GM12801 (cell line): ENCODE results near the gene NR6A1.

Source experiments
- TF ChIP-seq, protein P1 (sequence below): IDR thresholded peaks from one replicate; pipeline ENCODE4 v1.5.1; 2011; ENCODE audit warnings: control low read depth; ENCODE audit not compliant: insufficient read length; ENCODE audit errors: extremely low read depth

The NR6A1 gene

DNA sequence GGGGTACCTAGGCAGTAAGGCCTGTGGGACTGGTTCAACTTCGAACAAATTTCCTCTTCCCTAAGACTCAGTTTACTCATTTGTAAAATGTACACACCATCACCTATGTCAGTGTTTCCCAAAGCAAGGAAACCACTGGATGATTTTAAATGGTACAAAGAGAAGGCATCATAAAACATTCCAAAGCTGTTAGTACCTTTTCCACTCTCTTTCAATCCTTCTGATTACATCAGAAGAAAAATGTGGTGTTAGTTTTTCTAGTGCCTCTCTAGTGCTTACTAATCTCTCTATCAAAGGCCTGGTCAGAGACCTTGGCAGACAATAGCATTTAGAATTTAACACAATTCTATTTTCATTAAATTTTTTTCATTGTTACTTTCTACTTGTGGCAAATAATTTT lies 18.1 kb downstream of the NR6A1 start:
- TF ChIP-seq, protein P1, sequence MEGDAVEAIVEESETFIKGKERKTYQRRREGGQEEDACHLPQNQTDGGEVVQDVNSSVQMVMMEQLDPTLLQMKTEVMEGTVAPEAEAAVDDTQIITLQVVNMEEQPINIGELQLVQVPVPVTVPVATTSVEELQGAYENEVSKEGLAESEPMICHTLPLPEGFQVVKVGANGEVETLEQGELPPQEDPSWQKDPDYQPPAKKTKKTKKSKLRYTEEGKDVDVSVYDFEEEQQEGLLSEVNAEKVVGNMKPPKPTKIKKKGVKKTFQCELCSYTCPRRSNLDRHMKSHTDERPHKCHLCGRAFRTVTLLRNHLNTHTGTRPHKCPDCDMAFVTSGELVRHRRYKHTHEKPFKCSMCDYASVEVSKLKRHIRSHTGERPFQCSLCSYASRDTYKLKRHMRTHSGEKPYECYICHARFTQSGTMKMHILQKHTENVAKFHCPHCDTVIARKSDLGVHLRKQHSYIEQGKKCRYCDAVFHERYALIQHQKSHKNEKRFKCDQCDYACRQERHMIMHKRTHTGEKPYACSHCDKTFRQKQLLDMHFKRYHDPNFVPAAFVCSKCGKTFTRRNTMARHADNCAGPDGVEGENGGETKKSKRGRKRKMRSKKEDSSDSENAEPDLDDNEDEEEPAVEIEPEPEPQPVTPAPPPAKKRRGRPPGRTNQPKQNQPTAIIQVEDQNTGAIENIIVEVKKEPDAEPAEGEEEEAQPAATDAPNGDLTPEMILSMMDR: no peak

- TF ChIP-seq, protein P1: no peak
Observed at GRCh38 chr9:124749781-124750180, 21.3 kb downstream of the NR6A1 start.

DNA sequence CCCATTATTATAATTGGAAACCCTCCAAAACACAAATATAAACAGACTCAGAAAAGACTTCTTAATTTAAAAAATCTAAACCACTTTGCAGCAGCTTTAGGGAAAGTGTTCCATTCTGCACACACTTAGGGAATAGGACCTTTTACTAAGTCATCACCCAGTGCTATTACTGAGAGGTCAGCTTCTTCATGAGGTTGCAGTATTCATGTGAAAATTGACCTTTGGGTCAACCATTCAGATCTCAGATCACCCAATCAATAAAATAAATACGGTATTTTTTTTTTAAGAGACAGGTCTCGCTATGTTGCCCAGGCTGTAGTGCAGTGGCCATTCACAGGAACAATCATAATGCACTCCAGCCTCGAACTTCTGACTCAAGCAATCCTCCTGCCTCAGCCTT lies 21.8 kb downstream of the NR6A1 start:
- TF ChIP-seq, protein P1: no peak

GRCh38 chr9:124747065-124747464 lies 24.0 kb downstream of the NR6A1 start:
- TF ChIP-seq, protein P1: no peak

DNA sequence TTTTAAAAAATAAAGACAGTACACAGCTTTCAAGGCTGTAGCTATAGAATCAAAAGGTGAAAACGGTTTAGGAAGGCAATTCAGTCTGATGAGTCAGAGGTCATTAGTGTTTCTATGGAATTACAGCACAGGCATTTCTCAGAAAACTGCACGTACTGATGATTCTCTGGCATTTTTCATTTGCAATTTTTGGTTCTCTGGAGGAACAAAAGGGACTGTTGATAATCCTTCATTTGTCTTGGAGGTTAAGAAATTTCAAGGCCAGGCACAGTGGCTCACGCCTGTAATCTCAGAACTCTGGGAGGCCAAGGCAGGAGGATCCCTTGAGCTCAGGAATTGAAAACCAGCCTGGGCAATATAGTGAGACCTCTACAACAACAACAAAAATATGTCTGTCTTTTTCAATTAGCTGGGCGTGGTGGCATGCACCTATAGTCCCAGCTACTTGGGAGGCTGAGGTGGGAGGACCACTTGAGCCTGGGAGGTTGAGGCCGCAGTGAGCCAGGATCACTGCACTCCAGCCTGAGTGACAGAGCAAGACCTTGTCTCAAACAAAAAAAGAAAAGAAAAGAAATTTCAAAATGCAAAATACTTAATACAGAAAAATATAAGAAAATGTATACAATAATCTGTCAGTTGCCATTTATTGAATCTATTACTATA lies 27.3 kb downstream of the NR6A1 start:
- TF ChIP-seq, protein P1: no peak

DNA sequence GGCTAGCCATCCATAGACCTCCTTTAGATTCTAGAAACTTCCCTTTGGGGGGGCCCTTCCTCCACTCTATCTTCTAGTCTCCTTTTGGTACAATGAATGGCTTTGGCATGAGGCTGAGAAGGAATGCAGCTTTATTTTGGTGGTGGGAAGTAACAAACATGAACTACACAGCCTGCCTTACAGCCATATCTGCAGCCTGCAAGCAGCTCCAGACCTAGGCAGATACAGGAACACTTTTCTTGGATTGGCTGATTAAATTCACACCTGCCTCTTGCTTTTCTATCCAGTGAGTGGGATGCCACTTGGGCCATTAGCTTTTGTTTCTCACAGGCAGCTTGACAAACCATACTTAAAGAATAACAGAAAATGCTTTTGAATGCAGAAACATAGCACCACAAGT lies 28.2 kb downstream of the NR6A1 start:
- TF ChIP-seq, protein P1: no peak

DNA sequence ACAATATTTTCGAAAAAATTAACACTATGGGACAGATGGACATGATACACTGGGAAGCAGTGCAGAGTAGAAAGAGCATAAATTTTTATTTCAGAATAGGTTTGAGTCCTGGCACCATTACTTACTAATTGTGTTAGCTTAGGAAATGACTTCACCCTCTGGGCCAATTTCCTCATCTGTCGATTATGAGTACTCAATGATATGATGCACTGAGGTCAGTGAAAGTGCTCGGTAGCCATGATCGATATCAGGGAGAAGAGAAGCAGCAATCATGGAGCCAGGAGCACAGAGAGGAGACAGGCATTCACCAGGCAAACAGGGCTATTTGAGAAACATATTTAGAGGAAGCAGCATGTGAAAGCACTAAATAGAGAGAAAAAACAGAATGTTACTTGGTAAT lies 29.4 kb downstream of the NR6A1 start:
- TF ChIP-seq, protein P1: no peak
